HEK293 (cell line): ENCODE measurements around the gene MTHFD1.
A peak's percentile ranks its signal among the peaks of the same experiment; 100 is the strongest.

ENCODE experiments used
- CTCF ChIA-PET: fragments of 350-600 bp; formaldehyde crosslinking; extraction: SDS; loops from one replicate; lab custom pipeline; 2021; ENCODE audit warnings: antibody characterized with exemption; lab: Yijun Ruan, JAX
- POLR2A ChIA-PET: fragments of 300-600 bp; formaldehyde crosslinking; extraction: SDS; loops from one replicate; lab custom pipeline; 2020; ENCODE audit warnings: antibody characterized with exemption, inconsistent platforms; lab: Yijun Ruan, JAX
- H3K27ac ChIP-seq: fragments of 200-500 bp; sonication (Bioruptor generic); 2 replicates; pipeline ENCODE4 v1.5.1; 2014; ENCODE audit warnings: low read depth, low read length, control low read depth, inconsistent platforms; ENCODE audit errors: extremely low read depth
- H3K36me3 ChIP-seq, 2 experiments: fragments of 200-500 bp in 1 of 2; sonication (Bioruptor generic) in 1 of 2; 1 replicate in 1 of 2; 2 replicates in 1 of 2; pipeline ENCODE4 v1.5.1; 2014 to 2017; ENCODE audit warnings: inconsistent platforms in 2 of 2, low read length in 2 of 2; ENCODE audit not compliant: control insufficient read depth in 2 of 2, insufficient read depth in 1 of 2
- H3K4me1 ChIP-seq: fragments of 200-500 bp; sonication (Bioruptor generic); 2 replicates; pipeline ENCODE4 v1.5.1; 2014; ENCODE audit warnings: mild to moderate bottlenecking, low read length, inconsistent platforms; ENCODE audit not compliant: control insufficient read depth, insufficient read depth
- H3K4me3 ChIP-seq: 2 replicates; pipeline ENCODE4 v1.5.1; 2011; ENCODE audit warnings: low read depth, mild to moderate bottlenecking, control low read depth, low read length, moderate library complexity
- H3K9me3 ChIP-seq: fragments of 200-500 bp; sonication (Bioruptor generic); 2 replicates; pipeline ENCODE4 v1.5.1; 2014; ENCODE audit warnings: low read depth, low read length, inconsistent platforms; ENCODE audit not compliant: control insufficient read depth, insufficient read depth
- GLI2 ChIP-seq: fragments of 450-650 bp; formaldehyde crosslinking; IDR thresholded peaks from 2 replicates; pipeline ENCODE4; 2017; ENCODE audit warnings: missing biosample characterization, missing genetic modification characterization, low read depth, borderline replicate concordance
- GLIS1 ChIP-seq: fragments of 450-650 bp; formaldehyde crosslinking; IDR thresholded peaks from 2 replicates; pipeline ENCODE4 v1.5.1; 2016; ENCODE audit warnings: missing biosample characterization, missing genetic modification characterization
- GLIS2 ChIP-seq: fragments of 450-650 bp; formaldehyde crosslinking; IDR thresholded peaks from 2 replicates; pipeline ENCODE4 v1.5.1; 2016; ENCODE audit warnings: missing biosample characterization, missing genetic modification characterization
- OSR2 ChIP-seq: fragments of 450-650 bp; formaldehyde crosslinking; IDR thresholded peaks from 2 replicates; pipeline ENCODE4 v1.5.1; 2016; ENCODE audit warnings: missing biosample characterization, missing genetic modification characterization
- OVOL3 ChIP-seq: fragments of 450-650 bp; formaldehyde crosslinking; IDR thresholded peaks from 2 replicates; pipeline ENCODE4 v1.5.1; 2016; ENCODE audit warnings: missing biosample characterization, missing genetic modification characterization
- TRIM28 ChIP-seq: IDR thresholded peaks from 2 replicates; pipeline ENCODE4 v1.6.1; 2011; ENCODE audit warnings: low read length, control low read depth, borderline replicate concordance
- ZBTB20 ChIP-seq: fragments of 450-650 bp; formaldehyde crosslinking; IDR thresholded peaks from 2 replicates; pipeline ENCODE4 v1.5.1; 2016; ENCODE audit warnings: missing biosample characterization, missing genetic modification characterization
- ZFHX2 ChIP-seq: fragments of 450-650 bp; formaldehyde crosslinking; conservative IDR thresholded peaks from 2 replicates; pipeline ENCODE4 v1.5.1; 2016; ENCODE audit warnings: missing biosample characterization, missing genetic modification characterization
- ZFP37 ChIP-seq: fragments of 450-650 bp; formaldehyde crosslinking; IDR thresholded peaks from 2 replicates; pipeline ENCODE4 v1.5.1; 2016; ENCODE audit warnings: missing biosample characterization, missing genetic modification characterization
- ZNF184 ChIP-seq: fragments of 450-650 bp; IDR thresholded peaks from 2 replicates; pipeline ENCODE4 v1.5.1; 2018; ENCODE audit warnings: missing biosample characterization, mild to moderate bottlenecking, missing genetic modification characterization
- ZNF202 ChIP-seq: fragments of 450-650 bp; formaldehyde crosslinking; IDR thresholded peaks from 2 replicates; pipeline ENCODE4 v1.5.1; 2016; ENCODE audit warnings: missing biosample characterization, missing genetic modification characterization, borderline replicate concordance
- ZNF341 ChIP-seq: fragments of 450-650 bp; formaldehyde crosslinking; IDR thresholded peaks from 2 replicates; pipeline ENCODE4; 2016; ENCODE audit warnings: low read depth, missing biosample characterization, missing genetic modification characterization
- ZNF510 ChIP-seq: fragments of 450-650 bp; formaldehyde crosslinking; IDR thresholded peaks from 2 replicates; pipeline ENCODE4 v1.5.1; 2018; ENCODE audit warnings: mild to moderate bottlenecking, missing genetic modification characterization, missing biosample characterization; ENCODE audit not compliant: insufficient replicate concordance
- ZNF560 ChIP-seq: fragments of 450-650 bp; formaldehyde crosslinking; IDR thresholded peaks from 2 replicates; pipeline ENCODE4 v1.5.1; 2017; ENCODE audit warnings: missing biosample characterization, missing genetic modification characterization, borderline replicate concordance
- ZNF610 ChIP-seq: fragments of 450-650 bp; formaldehyde crosslinking; IDR thresholded peaks from 2 replicates; pipeline ENCODE4 v1.5.1; 2016; ENCODE audit warnings: missing biosample characterization, missing genetic modification characterization, borderline replicate concordance
- ZNF645 ChIP-seq: fragments of 450-650 bp; formaldehyde crosslinking; IDR thresholded peaks from 2 replicates; pipeline ENCODE4; 2016; ENCODE audit warnings: missing biosample characterization, missing genetic modification characterization
- ZNF654 ChIP-seq: fragments of 450-650 bp; formaldehyde crosslinking; IDR thresholded peaks from 2 replicates; pipeline ENCODE4 v1.5.1; 2016; ENCODE audit warnings: low read depth, missing biosample characterization, missing genetic modification characterization
- TF ChIP-seq, protein P1 (sequence below): fragments of 450-650 bp; formaldehyde crosslinking; IDR thresholded peaks from 2 replicates; pipeline ENCODE4 v1.5.1; 2016; ENCODE audit warnings: missing biosample characterization, missing genetic modification characterization
- TF ChIP-seq, protein P2 (sequence below): fragments of 450-650 bp; formaldehyde crosslinking; IDR thresholded peaks from 2 replicates; pipeline ENCODE4 v1.5.1; 2016; ENCODE audit warnings: missing biosample characterization, missing genetic modification characterization, low read depth
- TF ChIP-seq, protein P3 (sequence below): fragments of 450-650 bp; formaldehyde crosslinking; IDR thresholded peaks from 2 replicates; pipeline ENCODE4 v1.5.1; 2016; ENCODE audit warnings: missing biosample characterization, missing genetic modification characterization

The MTHFD1 gene

DNA sequence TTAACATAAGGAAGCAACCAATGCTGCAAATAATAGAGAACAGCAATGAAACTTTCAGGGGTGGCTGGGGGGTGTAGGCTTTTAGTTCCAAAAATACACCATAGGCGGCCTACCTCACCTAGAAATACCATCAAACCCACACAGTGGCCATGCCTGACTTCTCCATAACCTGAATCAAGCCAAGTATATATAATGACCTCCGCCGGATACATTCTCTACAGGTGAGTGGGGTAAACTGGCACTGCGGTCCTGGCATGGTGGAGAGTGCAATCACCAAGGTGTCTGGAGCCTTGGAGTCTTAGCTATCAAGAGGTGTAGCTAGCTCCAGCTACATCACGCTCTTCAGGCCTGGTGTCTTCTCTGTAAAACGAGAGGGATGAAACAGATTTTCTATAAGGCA, 114.3 kb downstream of the MTHFD1 start:
- H3K4me1 ChIP-seq = peaks cover 20% of the 10 kb centered on the region
- ChIA-PET CTCF (interaction anchor here (1.0 kb wide), 3 partner anchors 30 to 134 kb away, joined by 3 to 4 read pairs (median 3); no protein-coding TSS in a partner anchor), POLR2A (interaction anchor here (1.3 to 5.2 kb wide), 6 partner anchors 9 to 164 kb away, joined by 3 to 54 read pairs (median 4); partner anchors contain the start of gene HSPA2)
- H3K27ac ChIP-seq = peak overlapping the region; percentile 99
- peak overlapping the region; percentile 62 for H3K4me3 ChIP-seq
- H3K36me3 ChIP-seq = peaks cover 7 to 11% of the 10 kb centered on the region in 2 experiments; a peak in 2 of 3 replicates
- TF ChIP-seq ZNF560 (tag by site-specific recombination) = no peak
- no peak for TF ChIP-seq TRIM28
- TF ChIP-seq ZNF654 (tag by site-specific recombination) = no peak
- no peak for TF ChIP-seq GLI2
- no peak for TF ChIP-seq ZNF341 (tag by site-specific recombination)
- no peak for TF ChIP-seq ZNF510 (tag by site-specific recombination)
- TF ChIP-seq, protein P1, sequence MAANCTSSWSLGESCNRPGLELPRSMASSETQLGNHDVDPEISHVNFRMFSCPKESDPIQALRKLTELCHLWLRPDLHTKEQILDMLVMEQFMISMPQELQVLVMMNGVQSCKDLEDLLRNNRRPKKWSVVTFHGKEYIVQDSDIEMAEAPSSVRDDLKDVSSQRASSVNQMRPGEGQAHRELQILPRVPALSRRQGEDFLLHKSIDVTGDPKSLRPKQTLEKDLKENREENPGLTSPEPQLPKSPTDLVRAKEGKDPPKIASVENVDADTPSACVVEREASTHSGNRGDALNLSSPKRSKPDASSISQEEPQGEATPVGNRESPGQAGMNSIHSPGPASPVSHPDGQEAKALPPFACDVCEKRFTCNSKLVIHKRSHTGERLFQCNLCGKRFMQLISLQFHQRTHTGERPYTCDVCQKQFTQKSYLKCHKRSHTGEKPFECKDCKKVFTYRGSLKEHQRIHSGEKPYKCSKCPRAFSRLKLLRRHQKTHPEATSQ (tag by site-specific recombination) = no peak
- TF ChIP-seq ZFHX2 (tag by site-specific recombination) = no peak
- TF ChIP-seq ZNF184 = no peak
- no peak for TF ChIP-seq ZFP37 (tag by site-specific recombination)
- TF ChIP-seq, protein P2, sequence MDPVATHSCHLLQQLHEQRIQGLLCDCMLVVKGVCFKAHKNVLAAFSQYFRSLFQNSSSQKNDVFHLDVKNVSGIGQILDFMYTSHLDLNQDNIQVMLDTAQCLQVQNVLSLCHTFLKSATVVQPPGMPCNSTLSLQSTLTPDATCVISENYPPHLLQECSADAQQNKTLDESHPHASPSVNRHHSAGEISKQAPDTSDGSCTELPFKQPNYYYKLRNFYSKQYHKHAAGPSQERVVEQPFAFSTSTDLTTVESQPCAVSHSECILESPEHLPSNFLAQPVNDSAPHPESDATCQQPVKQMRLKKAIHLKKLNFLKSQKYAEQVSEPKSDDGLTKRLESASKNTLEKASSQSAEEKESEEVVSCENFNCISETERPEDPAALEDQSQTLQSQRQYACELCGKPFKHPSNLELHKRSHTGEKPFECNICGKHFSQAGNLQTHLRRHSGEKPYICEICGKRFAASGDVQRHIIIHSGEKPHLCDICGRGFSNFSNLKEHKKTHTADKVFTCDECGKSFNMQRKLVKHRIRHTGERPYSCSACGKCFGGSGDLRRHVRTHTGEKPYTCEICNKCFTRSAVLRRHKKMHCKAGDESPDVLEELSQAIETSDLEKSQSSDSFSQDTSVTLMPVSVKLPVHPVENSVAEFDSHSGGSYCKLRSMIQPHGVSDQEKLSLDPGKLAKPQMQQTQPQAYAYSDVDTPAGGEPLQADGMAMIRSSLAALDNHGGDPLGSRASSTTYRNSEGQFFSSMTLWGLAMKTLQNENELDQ (tag by site-specific recombination) = no peak
- no peak for TF ChIP-seq GLIS2 (tag by site-specific recombination)
- TF ChIP-seq OSR2 (tag by site-specific recombination) = no peak
- no peak for TF ChIP-seq ZNF645 (tag by site-specific recombination)
- TF ChIP-seq OVOL3 (tag by site-specific recombination) = no peak
- TF ChIP-seq, protein P3, sequence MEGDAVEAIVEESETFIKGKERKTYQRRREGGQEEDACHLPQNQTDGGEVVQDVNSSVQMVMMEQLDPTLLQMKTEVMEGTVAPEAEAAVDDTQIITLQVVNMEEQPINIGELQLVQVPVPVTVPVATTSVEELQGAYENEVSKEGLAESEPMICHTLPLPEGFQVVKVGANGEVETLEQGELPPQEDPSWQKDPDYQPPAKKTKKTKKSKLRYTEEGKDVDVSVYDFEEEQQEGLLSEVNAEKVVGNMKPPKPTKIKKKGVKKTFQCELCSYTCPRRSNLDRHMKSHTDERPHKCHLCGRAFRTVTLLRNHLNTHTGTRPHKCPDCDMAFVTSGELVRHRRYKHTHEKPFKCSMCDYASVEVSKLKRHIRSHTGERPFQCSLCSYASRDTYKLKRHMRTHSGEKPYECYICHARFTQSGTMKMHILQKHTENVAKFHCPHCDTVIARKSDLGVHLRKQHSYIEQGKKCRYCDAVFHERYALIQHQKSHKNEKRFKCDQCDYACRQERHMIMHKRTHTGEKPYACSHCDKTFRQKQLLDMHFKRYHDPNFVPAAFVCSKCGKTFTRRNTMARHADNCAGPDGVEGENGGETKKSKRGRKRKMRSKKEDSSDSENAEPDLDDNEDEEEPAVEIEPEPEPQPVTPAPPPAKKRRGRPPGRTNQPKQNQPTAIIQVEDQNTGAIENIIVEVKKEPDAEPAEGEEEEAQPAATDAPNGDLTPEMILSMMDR (tag by site-specific recombination) = no peak
- TF ChIP-seq ZNF610 (tag by site-specific recombination) = no peak
- TF ChIP-seq ZBTB20 (tag by site-specific recombination) = no peak
- TF ChIP-seq ZNF202 = no peak
- no peak for TF ChIP-seq GLIS1 (tag by site-specific recombination)
- H3K9me3 ChIP-seq = no peaks in the 10 kb centered on the region
